ENCODE results near the gene AMACR.
A peak's percentile ranks its signal among the peaks of the same experiment; 100 is the strongest.

AMACR gene

DNA sequence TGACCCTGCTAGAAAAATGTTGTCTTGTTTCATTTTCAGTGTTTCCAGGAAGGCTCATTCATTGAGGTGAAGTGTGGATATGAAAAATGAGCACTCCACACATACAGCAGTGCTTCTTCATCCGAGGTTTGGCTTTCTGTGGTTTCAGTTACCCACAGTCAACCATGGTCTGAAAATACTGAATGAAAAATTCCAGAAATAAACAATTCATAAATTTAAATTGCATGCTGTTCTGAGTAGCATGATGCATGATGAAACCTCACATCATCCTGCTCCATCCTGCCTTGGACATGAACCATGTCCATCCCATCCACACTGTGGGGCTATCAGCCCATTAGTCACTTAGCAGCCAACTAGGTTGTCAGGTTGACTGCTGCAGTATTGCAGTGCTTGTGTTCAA lies 13.0 kb downstream of the AMACR start:
- TF ChIP-seq, protein P1, sequence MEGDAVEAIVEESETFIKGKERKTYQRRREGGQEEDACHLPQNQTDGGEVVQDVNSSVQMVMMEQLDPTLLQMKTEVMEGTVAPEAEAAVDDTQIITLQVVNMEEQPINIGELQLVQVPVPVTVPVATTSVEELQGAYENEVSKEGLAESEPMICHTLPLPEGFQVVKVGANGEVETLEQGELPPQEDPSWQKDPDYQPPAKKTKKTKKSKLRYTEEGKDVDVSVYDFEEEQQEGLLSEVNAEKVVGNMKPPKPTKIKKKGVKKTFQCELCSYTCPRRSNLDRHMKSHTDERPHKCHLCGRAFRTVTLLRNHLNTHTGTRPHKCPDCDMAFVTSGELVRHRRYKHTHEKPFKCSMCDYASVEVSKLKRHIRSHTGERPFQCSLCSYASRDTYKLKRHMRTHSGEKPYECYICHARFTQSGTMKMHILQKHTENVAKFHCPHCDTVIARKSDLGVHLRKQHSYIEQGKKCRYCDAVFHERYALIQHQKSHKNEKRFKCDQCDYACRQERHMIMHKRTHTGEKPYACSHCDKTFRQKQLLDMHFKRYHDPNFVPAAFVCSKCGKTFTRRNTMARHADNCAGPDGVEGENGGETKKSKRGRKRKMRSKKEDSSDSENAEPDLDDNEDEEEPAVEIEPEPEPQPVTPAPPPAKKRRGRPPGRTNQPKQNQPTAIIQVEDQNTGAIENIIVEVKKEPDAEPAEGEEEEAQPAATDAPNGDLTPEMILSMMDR (conservative IDR thresholded peaks at IDR 0.05): no peak
- no peak for TF ChIP-seq ZFX (IDR thresholded peaks at IDR 0.05)
- no peak overlapping the region for H3K27ac ChIP-seq

GRCh38 chr5:33992864-33993263 lies 15.0 kb downstream of the AMACR start:
- TF ChIP-seq, protein P1 (conservative IDR thresholded peaks at IDR 0.05): no peak
- no peak for TF ChIP-seq ZFX (IDR thresholded peaks at IDR 0.05)
- H3K27ac ChIP-seq: no peak overlapping the region

DNA sequence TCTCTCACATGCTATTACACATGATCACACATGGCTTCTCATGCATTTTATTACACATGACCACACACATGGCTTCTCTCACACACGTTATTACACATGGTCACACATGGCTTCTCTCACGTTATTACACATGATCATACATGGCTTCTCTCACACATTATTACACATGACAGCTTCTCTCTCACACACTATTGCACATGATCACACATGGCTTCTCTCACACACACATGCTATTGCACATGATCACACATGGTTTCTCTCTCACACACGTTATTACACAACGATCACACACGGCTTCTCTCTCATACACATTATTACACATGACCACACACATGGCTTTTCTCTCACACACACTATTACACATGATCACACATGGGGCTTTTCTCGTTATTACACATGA lies 22.4 kb downstream of the AMACR start:
- H3K27ac ChIP-seq: no peak overlapping the region
- TF ChIP-seq, protein P1 (conservative IDR thresholded peaks at IDR 0.05): no peak
- no peak for TF ChIP-seq ZFX (IDR thresholded peaks at IDR 0.05)

DNA sequence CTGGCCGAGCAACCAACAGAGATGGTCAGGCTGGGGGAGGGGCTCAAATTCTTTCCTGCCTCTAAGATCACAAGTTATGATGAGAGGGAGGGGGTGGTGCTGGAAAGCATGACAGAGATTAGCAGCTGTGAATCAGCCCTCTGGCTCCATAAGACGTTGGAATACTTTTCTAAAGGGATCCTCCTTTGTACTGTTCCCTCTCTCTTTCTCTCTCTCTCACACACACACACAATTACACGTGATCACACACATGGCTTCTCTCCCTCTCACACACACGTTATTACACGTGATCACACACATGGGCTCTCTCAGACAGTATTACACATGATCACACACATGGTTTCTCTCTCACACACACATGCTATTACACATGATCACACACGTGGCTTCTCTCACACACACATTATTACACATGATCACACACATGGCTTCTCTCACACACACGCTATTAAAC lies 23.2 kb downstream of the AMACR start, which contains the start of gene SLC45A2:
TSS of gene SLC45A2 (minus strand) at position 23 of the 454 bp plus-strand sequence. CDS start 110 bp downstream, outside the sequence.
- peak within 1 kb of the TSS; percentile 4; the same call in 1 of the 2 replicates for H3K27ac ChIP-seq
- TF ChIP-seq ZFX (IDR thresholded peaks at IDR 0.05): no peak
- TF ChIP-seq, protein P1 (conservative IDR thresholded peaks at IDR 0.05): no peak

DNA sequence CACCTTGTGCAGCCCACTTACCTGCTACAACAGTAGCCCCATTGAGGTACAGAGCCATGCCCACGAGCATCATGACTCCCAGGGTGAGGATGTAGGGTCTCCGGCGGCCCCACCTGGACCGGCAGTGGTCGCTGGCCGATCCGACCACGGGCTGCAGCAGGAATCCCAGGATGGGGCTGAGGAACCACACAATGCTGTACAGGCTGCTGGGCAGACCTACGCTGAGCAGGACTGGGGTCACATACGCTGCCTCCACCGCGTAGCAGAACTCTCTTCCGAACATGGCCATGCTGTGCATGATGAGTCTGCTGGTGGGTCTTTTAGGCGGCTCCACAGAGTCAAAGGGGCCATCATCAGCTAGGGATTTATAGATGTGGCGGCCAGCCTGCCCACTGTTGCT lies 23.7 kb downstream of the AMACR start:
- H3K27ac ChIP-seq: peak overlapping the region; percentile 4; the same call in 1 of the 2 replicates
- TF ChIP-seq ZFX (IDR thresholded peaks at IDR 0.05): no peak
- TF ChIP-seq, protein P1 (conservative IDR thresholded peaks at IDR 0.05): no peak

DNA sequence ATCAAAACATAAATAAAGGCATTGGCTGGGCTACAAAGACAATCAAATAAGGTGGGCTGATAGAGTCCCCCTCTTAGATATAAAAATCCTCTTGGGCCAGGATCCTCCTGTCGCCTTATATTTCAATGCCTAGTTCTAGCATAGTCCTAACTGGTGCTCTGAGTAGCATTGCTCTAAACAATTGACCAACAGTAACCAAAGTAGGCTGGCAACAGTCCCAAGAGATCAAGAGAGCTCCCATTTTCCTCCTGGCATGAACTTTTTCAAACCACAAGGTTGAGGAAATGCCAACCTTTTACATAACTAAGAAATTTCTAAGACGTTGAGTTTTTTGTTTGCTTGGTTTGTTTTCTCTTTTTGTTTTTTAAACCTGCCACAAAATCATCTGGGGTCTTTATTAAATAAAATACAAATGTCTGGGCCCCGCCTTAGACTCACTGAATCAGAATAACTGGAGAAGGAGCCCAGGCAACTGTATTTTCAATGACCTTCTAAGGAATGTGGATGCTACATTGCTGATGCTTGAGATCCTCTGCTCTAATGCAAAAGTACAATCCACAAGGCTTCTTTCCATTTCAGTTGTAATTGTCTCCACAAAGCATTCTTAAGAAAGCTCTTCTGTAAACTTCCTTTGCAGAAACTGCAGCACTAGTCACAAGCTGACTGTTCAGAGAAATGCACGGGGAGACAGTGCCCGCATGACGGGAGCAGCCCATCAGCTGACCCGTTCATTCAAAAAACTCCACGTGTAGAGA lies 26.3 kb downstream of the AMACR start:
- TF ChIP-seq, protein P1 (conservative IDR thresholded peaks at IDR 0.05): no peak
- TF ChIP-seq ZFX (IDR thresholded peaks at IDR 0.05): no peak
- no peak overlapping the region for H3K27ac ChIP-seq

GRCh38 chr5:33980030-33980429 lies 27.8 kb downstream of the AMACR start:
- no peak overlapping the region for H3K27ac ChIP-seq
- TF ChIP-seq ZFX (IDR thresholded peaks at IDR 0.05): no peak
- TF ChIP-seq, protein P1 (conservative IDR thresholded peaks at IDR 0.05): no peak
